KMS-11 (cell line): ENCODE data around the gene DNAJC4.

ENCODE experiments used
- H2AFZ ChIP-seq: fragments of 200-600 bp; sonication (generic); 2 replicates; pipeline ENCODE4 v1.6.1; 2016; ENCODE audit warnings: antibody characterized with exemption, mixed run types, low read depth
- H3K27ac ChIP-seq: fragments of 200-600 bp; sonication (generic); 2 replicates; pipeline ENCODE4 v1.6.1; 2016; ENCODE audit warnings: mild to moderate bottlenecking, mixed run types
- H3K27me3 ChIP-seq: fragments of 200-600 bp; sonication (generic); 2 replicates; pipeline ENCODE4 v1.6.1; 2017; ENCODE audit warnings: mild to moderate bottlenecking, low read depth, mixed run types, moderate library complexity; ENCODE audit not compliant: insufficient read depth
- H3K36me3 ChIP-seq: fragments of 200-600 bp; sonication (generic); 2 replicates; pipeline ENCODE4 v1.6.1; 2017; ENCODE audit warnings: mild to moderate bottlenecking, mixed run types; ENCODE audit not compliant: insufficient read depth
- H3K4me1 ChIP-seq: fragments of 200-600 bp; sonication (generic); 2 replicates; pipeline ENCODE4 v1.6.1; 2016; ENCODE audit warnings: mild to moderate bottlenecking, low read depth, mixed run types; ENCODE audit not compliant: poor library complexity, severe bottlenecking
- H3K4me2 ChIP-seq: fragments of 200-600 bp; sonication (generic); 2 replicates; pipeline ENCODE4 v1.7.0; 2016; ENCODE audit warnings: mild to moderate bottlenecking, mixed run types
- H3K4me3 ChIP-seq: fragments of 200-600 bp; sonication (generic); IDR thresholded peaks from 2 replicates; pipeline ENCODE4 v1.6.1; 2017; ENCODE audit warnings: low read depth, low read length, mixed read lengths; ENCODE audit not compliant: insufficient read depth
- H3K79me2 ChIP-seq: fragments of 200-600 bp; sonication (generic); 2 replicates; pipeline ENCODE4 v1.6.1; 2016; ENCODE audit warnings: low read depth, mixed run types; ENCODE audit not compliant: insufficient read depth
- H3K9ac ChIP-seq: fragments of 200-600 bp; sonication (generic); 2 replicates; pipeline ENCODE4 v1.6.1; 2016; ENCODE audit warnings: mild to moderate bottlenecking, mixed run types
- H4K20me1 ChIP-seq: fragments of 200-600 bp; sonication (generic); 2 replicates; pipeline ENCODE4 v1.6.1; 2016; ENCODE audit warnings: mild to moderate bottlenecking, mixed run types; ENCODE audit not compliant: insufficient read depth
- CTCF ChIP-seq: fragments of 200-600 bp; sonication (generic); conservative IDR thresholded peaks from 2 replicates; pipeline ENCODE4 v1.6.1; 2017; ENCODE audit warnings: low read depth, mild to moderate bottlenecking, antibody characterized with exemption, low read length, moderate library complexity, mixed read lengths

DNAJC4 gene

GRCh38 chr11:64249563-64250414 lies 19.4 kb downstream of the DNAJC4 start:
- no peak overlapping the region for H2AFZ ChIP-seq
- no peaks in the 10 kb centered on the region for H4K20me1 ChIP-seq
- no peak overlapping the region for H3K9ac ChIP-seq
- peaks cover 15% of the 10 kb centered on the region for H3K79me2 ChIP-seq
- no peaks in the 10 kb centered on the region for H3K36me3 ChIP-seq
- H3K4me2 ChIP-seq = no peak overlapping the region
- peaks cover 9% of the 10 kb centered on the region for H3K4me1 ChIP-seq
- H3K4me3 ChIP-seq = no peak overlapping the region
- no peak overlapping the region for H3K27ac ChIP-seq
- no peak for TF ChIP-seq CTCF
- H3K27me3 ChIP-seq = no peaks in the 10 kb centered on the region

DNA sequence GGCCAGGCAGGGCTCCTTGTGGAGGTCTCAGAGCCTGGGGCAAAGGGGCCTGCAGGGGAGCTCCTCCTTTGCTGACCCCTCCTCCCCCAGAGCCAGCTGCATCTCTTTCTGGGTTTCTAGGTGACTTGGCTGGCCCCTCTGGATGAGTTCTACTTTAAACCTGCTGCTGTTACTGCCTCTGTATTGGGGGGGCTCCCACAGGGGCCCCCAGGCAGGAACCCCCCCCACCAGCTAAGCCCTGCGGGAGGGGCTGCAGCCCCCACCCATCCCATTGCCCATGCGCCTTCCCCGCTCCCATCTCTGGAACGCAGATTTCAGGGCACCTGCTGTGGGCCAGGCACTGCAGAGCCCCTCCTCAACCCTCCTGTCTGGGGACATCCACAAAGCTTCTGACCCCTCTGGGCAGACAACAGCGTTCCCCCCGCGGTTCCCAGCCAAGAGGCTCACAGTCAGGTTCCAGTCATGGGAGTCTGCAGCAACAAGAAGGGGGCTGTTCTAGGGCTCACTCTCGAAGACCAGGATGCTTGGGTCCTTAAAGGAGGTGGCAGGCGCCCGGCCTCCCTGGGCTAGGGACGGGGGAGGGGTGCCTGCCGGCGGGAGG lies 20.2 kb downstream of the DNAJC4 start:
- H3K4me2 ChIP-seq = 0 out of 2 replicates have a peak overlapping the region, but pooled peaks have one; percentile 22
- H3K4me1 ChIP-seq = peaks cover 6% of the 10 kb centered on the region
- no peak overlapping the region for H3K4me3 ChIP-seq
- no peak overlapping the region for H3K9ac ChIP-seq
- no peak for TF ChIP-seq CTCF
- H3K27ac ChIP-seq = no peak overlapping the region
- H3K36me3 ChIP-seq = no peaks in the 10 kb centered on the region
- peaks cover 7% of the 10 kb centered on the region for H3K79me2 ChIP-seq
- H4K20me1 ChIP-seq = no peaks in the 10 kb centered on the region
- peak overlapping the region; percentile 82; the same call in 1 of the 2 replicates for H2AFZ ChIP-seq
- H3K27me3 ChIP-seq = no peaks in the 10 kb centered on the region

DNA sequence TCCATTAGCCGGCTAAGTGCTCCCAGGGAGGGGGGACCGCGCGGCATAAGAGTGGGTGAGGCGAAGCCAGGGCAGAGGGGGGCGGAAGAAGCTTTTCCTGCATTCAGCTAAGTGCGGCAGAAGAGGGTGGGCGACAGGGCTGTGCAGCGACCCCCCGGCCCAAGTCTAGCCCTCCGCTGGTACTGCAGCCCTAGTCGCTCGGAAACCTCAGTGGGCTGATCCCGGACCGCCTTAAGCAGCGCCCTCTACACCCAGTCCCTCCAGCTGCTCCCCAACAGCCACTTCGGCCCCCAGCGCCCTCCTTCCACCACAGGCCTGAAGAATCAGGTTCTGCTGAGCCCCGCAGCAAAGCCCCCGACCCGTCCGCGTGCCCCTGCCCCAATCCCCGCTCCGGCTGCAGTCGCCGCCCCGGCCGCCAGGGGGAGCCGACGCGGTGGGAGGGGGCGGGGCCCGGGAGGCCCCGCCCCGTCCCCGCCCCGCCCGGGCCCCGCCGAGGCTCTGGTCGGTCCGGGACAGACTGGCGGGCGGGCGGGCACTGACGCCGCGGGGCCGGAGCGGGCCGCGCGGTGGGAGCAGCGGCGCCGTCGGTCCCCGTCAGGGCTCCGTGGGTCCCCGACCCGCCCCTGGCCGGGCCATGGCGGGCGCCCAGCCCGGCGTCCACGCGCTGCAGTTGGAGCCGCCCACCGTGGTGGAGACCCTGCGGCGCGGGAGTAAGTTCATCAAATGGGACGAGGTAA lies 20.8 kb downstream of the DNAJC4 start, which contains the start of gene PLCB3:
PLCB3 (plus strand) TSS at position 515 of the 737 bp plus-strand sequence; CDS start at position 635, 120 bp downstream.
- no peak within 1 kb of the TSS for H3K4me3 ChIP-seq
- no peaks in the 10 kb centered on the region for H3K27me3 ChIP-seq
- no peaks in the 10 kb centered on the region for H3K36me3 ChIP-seq
- peak; percentile 68 for TF ChIP-seq CTCF
- H3K79me2 ChIP-seq = peaks cover under 1% of the 10 kb centered on the region
- H2AFZ ChIP-seq = peak within 1 kb of the TSS; percentile 85
- no peaks in the 10 kb centered on the region for H4K20me1 ChIP-seq
- H3K4me2 ChIP-seq = peak within 1 kb of the TSS; percentile 72
- H3K27ac ChIP-seq = no peak within 1 kb of the TSS
- H3K4me1 ChIP-seq = peaks cover 6% of the 10 kb centered on the region
- peak within 1 kb of the TSS; percentile 35; the same call in 1 of the 2 replicates for H3K9ac ChIP-seq

GRCh38 chr11:64251753-64252002 lies 21.3 kb downstream of the DNAJC4 start:
- TF ChIP-seq CTCF = no peak
- Histone ChIP-seq H2AFZ (peak overlapping the region; percentile 85), H3K36me3 (no peaks in the 10 kb centered on the region), H3K27ac (no peak overlapping the region), H3K4me1 (peaks cover 6% of the 10 kb centered on the region), H3K4me3 (no peak overlapping the region), H3K9ac (peak overlapping the region; percentile 35; the same call in 1 of the 2 replicates), H4K20me1 (no peaks in the 10 kb centered on the region), H3K27me3 (no peaks in the 10 kb centered on the region), H3K4me2 (peak overlapping the region; percentile 72), H3K79me2 (no peaks in the 10 kb centered on the region)
